Uterus (tissue), 4 donors: ENCODE data around the gene PHLDA2. TPM values are rescaled to one million over a fixed set of nuclear protein-coding genes. Genes with fewer than 3 reads are reported as not detected.

Source experiments
- DNase-seq, 2 donors: peaks; one replicate each; pipeline ENCODE4 v3.0.0-alpha.2; 2019 to 2020
- H3K27ac ChIP-seq, 2 donors: fragments of 200-600 bp; sonication (generic); 1 replicate in 1 of 2; 2 replicates in 1 of 2; pipeline ENCODE4 v1.5.1; 2016 to 2018
- H3K27me3 ChIP-seq, 2 donors: fragments of 200-600 bp; sonication (generic); one replicate each; pipeline ENCODE4 v1.5.1; 2018 to 2019; ENCODE audit warnings: control low read depth in 1 of 2
- H3K36me3 ChIP-seq, 2 donors: fragments of 200-600 bp; sonication (generic); one replicate each; pipeline ENCODE4 v1.5.1; 2019; ENCODE audit warnings: control low read depth in 1 of 2
- H3K4me1 ChIP-seq, 2 donors: fragments of 200-600 bp; sonication (generic); one replicate each; pipeline ENCODE4 v1.5.1; 2018 to 2019; ENCODE audit warnings: control low read depth in 1 of 2
- H3K4me3 ChIP-seq, 2 donors: fragments of 200-600 bp; sonication (generic); 1 replicate in 1 of 2; 2 replicates in 1 of 2; pipeline ENCODE4 v1.5.1; 2018 to 2019; ENCODE audit warnings: mild to moderate bottlenecking in 1 of 2
- H3K9me3 ChIP-seq, 2 donors: fragments of 200-600 bp; sonication (generic); one replicate each; pipeline ENCODE4 v1.5.1; 2019; ENCODE audit warnings: control low read depth in 1 of 2
- POLR2A ChIP-seq, 2 donors: fragments of 450-650 bp; IDR thresholded peaks; one replicate each; pipeline ENCODE4 v1.6.1; 2016; ENCODE audit warnings: antibody characterized with exemption in 2 of 2, mild to moderate bottlenecking in 1 of 2, moderate library complexity in 1 of 2
- intact Hi-C: fragments of 100-400 bp; cut with DNase I; formaldehyde crosslinking; loops from one replicate; pipeline ENCODE4 v1.15.1; 2023; ENCODE audit warnings: low total_unique reads
- total RNA-seq, 4 donors: library from RNA; depleted of rRNA in 3 of 4; stranded (reverse); fragments of >200 nt in 3 of 4; gene quantifications; one replicate each; pipeline versions ENCODE4 v1.1.0 to v1.2.4, GENCODE V29; 2014 to 2023
- TF ChIP-seq, protein P1 (sequence below), 4 experiments: fragments of 200-600 bp in 2 of 4; fragments of 450-650 bp in 2 of 4; sonication (generic) in 2 of 4; IDR thresholded peaks; one replicate each; pipeline ENCODE4 v1.5.1; 2016 to 2019; ENCODE audit warnings: antibody characterized with exemption in 4 of 4, mild to moderate bottlenecking in 2 of 4, moderate library complexity in 1 of 4
- donor health status: DM: yes; HTN: yes; CAD: no.

PHLDA2 gene
- total RNA-seq, 4 donors from 2014 or later = 5.2 TPM; not detected in 3

GRCh38 chr11:2945757-2946287, 16.6 kb upstream of the PHLDA2 start:
- Histone ChIP-seq H3K9me3 (no peaks in the 10 kb centered on the region), H3K36me3 (no peaks in the 10 kb centered on the region), H3K27me3 (no peaks in the 10 kb centered on the region), H3K4me1 (peaks cover 0 to 5% of the 10 kb centered on the region in 2 donors), H3K4me3 (no peak overlapping the region), H3K27ac (peak overlapping the region; percentile 47 to 75)
- no peak for DNase-seq
- TF ChIP-seq, protein P1, sequence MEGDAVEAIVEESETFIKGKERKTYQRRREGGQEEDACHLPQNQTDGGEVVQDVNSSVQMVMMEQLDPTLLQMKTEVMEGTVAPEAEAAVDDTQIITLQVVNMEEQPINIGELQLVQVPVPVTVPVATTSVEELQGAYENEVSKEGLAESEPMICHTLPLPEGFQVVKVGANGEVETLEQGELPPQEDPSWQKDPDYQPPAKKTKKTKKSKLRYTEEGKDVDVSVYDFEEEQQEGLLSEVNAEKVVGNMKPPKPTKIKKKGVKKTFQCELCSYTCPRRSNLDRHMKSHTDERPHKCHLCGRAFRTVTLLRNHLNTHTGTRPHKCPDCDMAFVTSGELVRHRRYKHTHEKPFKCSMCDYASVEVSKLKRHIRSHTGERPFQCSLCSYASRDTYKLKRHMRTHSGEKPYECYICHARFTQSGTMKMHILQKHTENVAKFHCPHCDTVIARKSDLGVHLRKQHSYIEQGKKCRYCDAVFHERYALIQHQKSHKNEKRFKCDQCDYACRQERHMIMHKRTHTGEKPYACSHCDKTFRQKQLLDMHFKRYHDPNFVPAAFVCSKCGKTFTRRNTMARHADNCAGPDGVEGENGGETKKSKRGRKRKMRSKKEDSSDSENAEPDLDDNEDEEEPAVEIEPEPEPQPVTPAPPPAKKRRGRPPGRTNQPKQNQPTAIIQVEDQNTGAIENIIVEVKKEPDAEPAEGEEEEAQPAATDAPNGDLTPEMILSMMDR (IDR thresholded peaks at IDR 0.05) = no peak
- no peak for TF ChIP-seq POLR2A (IDR thresholded peaks at IDR 0.05)
- intact Hi-C loops = no loop called here

GRCh38 chr11:2945031-2945756, 16.0 kb upstream of the PHLDA2 start:
- H3K36me3 ChIP-seq = no peaks in the 10 kb centered on the region
- H3K4me3 ChIP-seq = peak overlapping the region in 1 of 2 donors; percentile 30
- peak overlapping the region; percentile 70 to 75 for H3K27ac ChIP-seq
- no peaks in the 10 kb centered on the region for H3K27me3 ChIP-seq
- no peaks in the 10 kb centered on the region for H3K9me3 ChIP-seq
- intact Hi-C loops = no loop called here
- peaks cover 0 to 5% of the 10 kb centered on the region in 2 donors for H3K4me1 ChIP-seq
- no peak for TF ChIP-seq POLR2A (IDR thresholded peaks at IDR 0.05)
- TF ChIP-seq, protein P1 (IDR thresholded peaks at IDR 0.05) = no peak
- DNase-seq = peak; percentile 89

GRCh38 chr11:2944530-2944929, 15.3 kb upstream of the PHLDA2 start:
- TF ChIP-seq, protein P1 (IDR thresholded peaks at IDR 0.05) = no peak
- TF ChIP-seq POLR2A (IDR thresholded peaks at IDR 0.05) = no peak
- Histone ChIP-seq H3K27me3 (no peaks in the 10 kb centered on the region), H3K27ac (peak overlapping the region; percentile 70 to 75), H3K4me3 (no peak overlapping the region), H3K4me1 (peaks cover 0 to 5% of the 10 kb centered on the region in 2 donors), H3K36me3 (no peaks in the 10 kb centered on the region), H3K9me3 (no peaks in the 10 kb centered on the region)
- intact Hi-C loops = no loop called here
- DNase-seq = peak in 1 of 2 donors; percentile 15

DNA sequence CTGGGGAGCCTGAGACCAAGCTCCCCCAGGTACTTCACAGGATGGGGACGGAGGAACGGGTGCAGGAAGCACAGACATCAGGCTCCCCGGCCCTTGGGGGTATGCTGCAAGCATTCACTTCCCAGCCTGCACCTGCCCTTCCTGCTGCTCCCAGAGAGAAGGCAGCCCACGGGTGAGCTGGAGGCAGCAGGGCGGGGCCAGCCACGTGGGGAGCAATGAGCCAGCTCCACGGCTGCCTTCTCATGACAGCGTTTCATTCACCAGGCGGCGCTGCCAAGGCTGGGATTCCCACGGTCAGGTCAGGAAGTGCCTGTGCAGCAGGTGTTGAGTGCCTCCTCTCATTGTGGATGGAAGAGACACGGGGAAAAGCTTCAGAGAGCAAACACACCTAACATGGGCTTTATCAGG, 14.5 kb upstream of the PHLDA2 start:
- TF ChIP-seq, protein P1 (IDR thresholded peaks at IDR 0.05) = no peak
- no peak for TF ChIP-seq POLR2A (IDR thresholded peaks at IDR 0.05)
- intact Hi-C loops = no loop called here
- DNase-seq = peak in 1 of 2 donors; percentile 17

More for the DNA sequence above, 14.5 kb upstream of the PHLDA2 start:
- peak overlapping the region in 1 of 2 donors; percentile 5 for H3K27ac ChIP-seq
- H3K36me3 ChIP-seq = no peaks in the 10 kb centered on the region
- H3K9me3 ChIP-seq = peaks cover 0 to 2% of the 10 kb centered on the region in 2 donors
- H3K27me3 ChIP-seq = no peaks in the 10 kb centered on the region
- peaks cover 0 to 5% of the 10 kb centered on the region in 2 donors for H3K4me1 ChIP-seq
- no peak overlapping the region for H3K4me3 ChIP-seq
